Calu3 (cell line): ENCODE measurements around the gene TSHZ2. TPM values are rescaled to one million over a fixed set of nuclear protein-coding genes. Genes with fewer than 3 reads are reported as not detected.

ENCODE experiments used
- BruUV-seq: library from RNA; stranded (reverse); fragments of 400-500 nt; replicated peaks from 2 replicates; lab custom pipeline; 2021; lab: Mats Ljungman, UMichigan
- CTCF ChIA-PET: fragments of 300-600 bp; sonication (Branson Sonifier 250); formaldehyde crosslinking; loops from one replicate; lab custom pipeline; 2022; ENCODE audit warnings: antibody characterized with exemption; lab: Charles Lee
- DNase-seq: peaks from one replicate; pipeline ENCODE4 v3.0.0; 2022
- H3K27ac Mint-ChIP-seq: one replicate; pipeline ENCODE4 v1.8.0; 2022; ENCODE audit warnings: mixed read lengths; ENCODE audit not compliant: unreplicated experiment
- H3K27me3 Mint-ChIP-seq: one replicate; pipeline ENCODE4 v1.8.0; 2022; ENCODE audit warnings: mixed read lengths; ENCODE audit not compliant: unreplicated experiment
- H3K36me3 Mint-ChIP-seq: one replicate; pipeline ENCODE4 v1.8.0; 2022; ENCODE audit warnings: mild to moderate bottlenecking, moderate library complexity, mixed read lengths; ENCODE audit not compliant: insufficient read depth, unreplicated experiment
- H3K4me1 Mint-ChIP-seq: one replicate; pipeline ENCODE4 v1.8.0; 2022; ENCODE audit warnings: mild to moderate bottlenecking, low read depth, mixed read lengths; ENCODE audit not compliant: unreplicated experiment
- H3K4me3 Mint-ChIP-seq: one replicate; pipeline ENCODE4 v1.8.0; 2022; ENCODE audit warnings: mild to moderate bottlenecking, low read depth, moderate library complexity, mixed read lengths; ENCODE audit not compliant: unreplicated experiment
- H3K9me3 Mint-ChIP-seq: one replicate; pipeline ENCODE4 v1.8.0; 2022; ENCODE audit warnings: low read depth, mixed read lengths; ENCODE audit not compliant: unreplicated experiment
- CTCF ChIP-seq: fragments of 200-600 bp; IDR thresholded peaks from one replicate; pipeline ENCODE4 v1.8.0; 2022; ENCODE audit warnings: antibody characterized with exemption; ENCODE audit not compliant: unreplicated experiment
- intact Hi-C: fragments of 100-400 bp; cut with micrococcal nuclease; formaldehyde crosslinking; loops from one replicate; pipeline ENCODE4 v1.10.0; 2022; ENCODE audit not compliant: unreplicated experiment
- total RNA-seq: library from RNA; stranded (reverse); gene quantifications from 2 replicates; pipeline ENCODE4 v1.2.3, GENCODE V29; 2022

The TSHZ2 gene
- total RNA-seq, 1 experiment from 2014 or later = not detected

- intact Hi-C loops = no loop called here
- H3K27me3 Mint-ChIP-seq = peaks cover 36% of the 10 kb centered on the region
- no peak for TF ChIP-seq CTCF
- H3K9me3 Mint-ChIP-seq = no peaks in the 10 kb centered on the region
- no peaks in the 10 kb centered on the region for H3K4me1 Mint-ChIP-seq
- no peak overlapping the region for H3K4me3 Mint-ChIP-seq
- no peaks in the 10 kb centered on the region for H3K36me3 Mint-ChIP-seq
- no peak overlapping the region for H3K27ac Mint-ChIP-seq
- BruUV-seq = no TSS peak
- CTCF ChIA-PET = no interaction called here
- DNase-seq = no peak
These were observed 170.3 kb downstream of the TSHZ2 start for GRCh38 chr20:53142225-53143127.

GRCh38 chr20:53146201-53146891 is 174.2 kb downstream of the TSHZ2 start:
- Mint-ChIP-seq H3K4me3 (no peak overlapping the region), H3K27ac (no peak overlapping the region), H3K4me1 (no peaks in the 10 kb centered on the region), H3K9me3 (no peaks in the 10 kb centered on the region), H3K27me3 (peaks cover 49% of the 10 kb centered on the region), H3K36me3 (no peaks in the 10 kb centered on the region)
- no peak for TF ChIP-seq CTCF
- CTCF ChIA-PET = interaction anchor here (0.5 kb wide), 1 partner anchor 364 kb away, joined by 3 read pairs; no protein-coding TSS in a partner anchor
- intact Hi-C loops = no loop called here
- DNase-seq = no peak
- no TSS peak for BruUV-seq

- CTCF ChIA-PET = no interaction called here
- peaks cover 62% of the 10 kb centered on the region for H3K27me3 Mint-ChIP-seq
- no peak for TF ChIP-seq CTCF
- H3K36me3 Mint-ChIP-seq = no peaks in the 10 kb centered on the region
- intact Hi-C loops = no loop called here
- H3K4me1 Mint-ChIP-seq = no peaks in the 10 kb centered on the region
- BruUV-seq = no TSS peak
- no peak overlapping the region for H3K27ac Mint-ChIP-seq
- H3K4me3 Mint-ChIP-seq = no peak overlapping the region
- no peak for DNase-seq
- no peaks in the 10 kb centered on the region for H3K9me3 Mint-ChIP-seq
These were observed 176.6 kb downstream of the TSHZ2 start for GRCh38 chr20:53148771-53149147.

GRCh38 chr20:53149148-53149889 is 177.2 kb downstream of the TSHZ2 start:
- H3K4me3 Mint-ChIP-seq = no peak overlapping the region
- BruUV-seq = no TSS peak
- DNase-seq = no peak
- CTCF ChIA-PET = no interaction called here
- H3K36me3 Mint-ChIP-seq = no peaks in the 10 kb centered on the region
- H3K27me3 Mint-ChIP-seq = peaks cover 63% of the 10 kb centered on the region
- H3K9me3 Mint-ChIP-seq = no peaks in the 10 kb centered on the region
- intact Hi-C loops = no loop called here
- H3K27ac Mint-ChIP-seq = no peak overlapping the region
- no peaks in the 10 kb centered on the region for H3K4me1 Mint-ChIP-seq
- TF ChIP-seq CTCF = no peak
